ENCODE data around the gene CENPN. TPM values are rescaled to one million over a fixed set of nuclear protein-coding genes. Genes with fewer than 3 reads are reported as not detected.

The CENPN gene
- total RNA-seq, 8 experiments from 2014 or later = 3.2 to 38.2 (median 6.6) TPM

DNA sequence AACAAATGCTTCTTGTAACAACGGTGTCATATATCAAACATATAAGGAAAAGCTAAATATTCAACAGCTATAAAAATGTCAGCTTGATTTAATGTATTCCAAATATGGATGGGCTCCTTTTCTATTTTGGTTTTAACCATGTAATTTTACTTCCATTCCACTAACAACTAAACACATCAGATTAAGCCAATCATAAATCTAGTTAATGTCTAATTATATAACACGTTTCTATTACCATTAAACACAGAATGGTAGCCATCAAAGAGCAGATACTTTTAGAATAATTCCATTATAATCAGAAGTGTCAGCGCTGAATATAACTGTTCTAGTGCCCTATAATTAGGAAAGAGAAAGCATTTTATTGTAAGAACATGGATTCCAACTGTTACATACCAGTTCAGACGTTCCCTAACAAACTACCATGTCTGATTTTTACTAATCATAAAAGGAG is 10.3 kb upstream of the CENPN start:
- H3K4me3 ChIP-seq = no peak overlapping the region
- no peak for ATAC-seq (replicated peaks in 6 of 8)
- in situ Hi-C loops (cut with MboI; ENCODE audit: low pct_unique_long_range_greater_than_20kb in 2 of 9, low sequenced_read_pairs in 9 of 9, unreplicated experiment in 9 of 9) = no loop called here

DNA sequence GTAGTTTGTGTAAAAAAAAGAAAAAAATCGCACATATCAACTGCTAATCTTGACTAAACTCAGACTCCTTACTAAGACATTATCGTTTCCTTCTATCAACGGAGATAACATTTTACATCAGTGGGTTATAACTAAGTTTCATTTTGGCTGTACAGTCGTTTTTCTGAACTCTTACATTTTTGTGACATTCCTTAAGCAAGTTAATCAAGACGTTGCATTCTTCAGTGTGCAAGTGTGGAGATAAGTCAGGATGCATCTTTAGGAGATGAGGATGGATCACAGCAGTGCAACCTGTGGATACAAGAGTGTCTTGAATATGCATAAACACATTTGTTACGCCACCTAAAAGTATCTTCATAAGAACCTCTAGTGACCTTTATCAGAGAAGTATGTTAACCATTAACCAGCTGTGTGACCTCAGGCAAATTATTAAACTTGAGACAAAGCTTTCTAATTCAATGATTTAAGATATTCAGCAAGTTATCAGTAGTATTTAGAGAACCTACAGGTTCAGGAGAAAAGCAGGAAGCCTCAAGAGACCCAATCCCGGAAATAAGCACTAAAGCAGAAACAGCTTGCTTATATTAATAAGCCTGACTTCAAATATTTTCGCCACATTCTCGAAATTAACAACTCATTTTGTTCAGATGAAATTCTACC is 9.7 kb upstream of the CENPN start:
- 57 to 81% (median 73%) methylated on average over 3 to 9 of the region's 9 CpGs; no CpG with 5 or more reads in 1 of the 10 experiments for WGBS, 10 experiments
- H3K4me1 ChIP-seq (replicated peaks in 1 of 2) = peaks cover 0 to 11% of the 10 kb centered on the region in 2 donors
- in situ Hi-C loops (cut with MboI; ENCODE audit: low pct_unique_long_range_greater_than_20kb in 2 of 9, low sequenced_read_pairs in 9 of 9, unreplicated experiment in 9 of 9) = no loop called here
- no peak for ATAC-seq (replicated peaks in 6 of 8)
- H3K4me3 ChIP-seq = no peak overlapping the region
- H3K27ac ChIP-seq = no peak overlapping the region

More for the DNA sequence above, 10.3 kb upstream of the CENPN start:
- Histone ChIP-seq H3K27ac (no peak overlapping the region), H3K4me1 (replicated peaks in 1 of 2) (peaks cover 0 to 11% of the 10 kb centered on the region in 2 donors)
- WGBS, 10 experiments = 27 to 100% (median 68%) methylated on average over 1 to 4 of the region's 4 CpGs

DNA sequence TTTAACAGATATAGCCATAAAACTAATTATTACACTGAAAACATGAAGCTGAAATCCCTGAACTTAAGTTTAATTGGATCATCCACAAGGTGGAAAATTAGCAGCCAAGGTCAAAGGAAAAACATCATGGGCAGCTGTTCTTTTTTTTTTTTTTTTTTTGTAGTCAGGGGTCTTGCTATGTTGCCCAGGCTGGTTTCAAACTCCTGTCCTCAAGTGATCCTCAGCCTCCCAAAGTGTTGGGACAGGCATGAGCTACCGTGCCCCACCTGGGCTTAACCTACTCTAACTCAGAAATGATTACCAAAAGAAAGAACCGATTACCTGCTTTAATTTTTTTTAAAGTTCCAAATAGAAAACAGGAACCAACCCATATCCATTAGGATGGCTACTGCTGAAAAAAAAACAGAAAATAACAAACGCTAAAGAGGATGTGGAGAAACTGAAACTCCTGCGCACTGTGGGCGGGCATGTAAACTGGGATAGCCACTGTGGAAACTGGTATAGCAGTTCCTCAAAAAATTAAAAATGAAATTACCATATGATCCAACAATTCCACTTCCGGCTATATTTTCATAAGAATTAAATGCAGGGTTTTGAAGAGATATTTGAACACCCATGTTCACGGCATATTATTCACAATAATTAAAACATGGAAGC is 8.9 kb upstream of the CENPN start:
- H3K4me1 ChIP-seq (replicated peaks in 1 of 2) = peaks cover 0 to 9% of the 10 kb centered on the region in 2 donors
- in situ Hi-C loops (cut with MboI; ENCODE audit: low pct_unique_long_range_greater_than_20kb in 2 of 9, low sequenced_read_pairs in 9 of 9, unreplicated experiment in 9 of 9) = no loop called here
- ATAC-seq (replicated peaks in 6 of 8) = no peak
- H3K27ac ChIP-seq = no peak overlapping the region
- 89 to 100% (median 96%) methylated on average over 2 to 7 of the region's 7 CpGs for WGBS, 10 experiments
- H3K4me3 ChIP-seq = no peak overlapping the region

DNA sequence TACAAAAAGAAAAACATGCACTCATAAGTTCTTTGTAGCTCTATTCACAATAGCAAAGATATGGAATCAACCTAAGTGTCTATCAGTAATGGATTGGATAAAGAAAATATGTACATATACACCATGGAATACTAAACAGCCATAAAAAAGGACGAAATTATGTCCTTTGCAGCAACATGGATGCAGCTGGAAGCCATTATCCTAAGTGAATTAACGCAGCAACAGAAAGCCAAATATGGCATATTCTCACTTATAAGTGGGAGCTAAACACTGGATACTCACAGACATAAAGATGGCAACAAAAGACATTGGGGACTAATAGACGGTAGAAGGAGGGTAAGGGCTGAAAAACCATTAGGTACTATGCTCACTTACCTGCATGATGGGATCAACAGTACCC is 6.1 kb upstream of the CENPN start:
- Histone ChIP-seq H3K27ac (no peak overlapping the region), H3K4me1 (replicated peaks in 1 of 2) (peaks cover 7 to 10% of the 10 kb centered on the region in 2 donors), H3K4me3 (no peak overlapping the region)
- 74 to 100% (median 93%) methylated on average over 1 to 3 of the region's 3 CpGs for WGBS, 10 experiments
- in situ Hi-C loops (cut with MboI; ENCODE audit: low pct_unique_long_range_greater_than_20kb in 2 of 9, low sequenced_read_pairs in 9 of 9, unreplicated experiment in 9 of 9) = loop anchor here in 2 of 9 experiments (25.0 kb wide), 1 partner anchor 736 kb away; no protein-coding TSS in a partner anchor
- no peak for ATAC-seq (replicated peaks in 6 of 8)

DNA sequence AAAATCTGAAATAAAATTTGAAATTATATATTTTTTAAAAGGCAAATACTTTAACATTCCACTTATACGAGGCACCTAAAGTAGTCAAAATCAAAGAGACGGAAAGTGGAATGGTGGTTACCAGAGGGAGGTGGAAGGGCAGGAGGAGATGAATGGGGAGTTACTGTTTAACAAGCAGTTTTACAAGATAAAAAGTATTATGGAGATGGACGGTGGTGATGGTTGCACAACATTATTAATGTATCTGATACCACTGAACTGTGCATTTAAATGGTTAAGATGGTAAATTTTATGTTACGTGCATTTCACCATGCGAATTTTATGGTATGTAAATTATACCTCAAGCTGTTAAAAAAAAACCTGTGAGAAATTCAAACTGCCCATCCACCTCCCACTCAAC is 5.7 kb upstream of the CENPN start:
- in situ Hi-C loops (cut with MboI; ENCODE audit: low pct_unique_long_range_greater_than_20kb in 2 of 9, low sequenced_read_pairs in 9 of 9, unreplicated experiment in 9 of 9) = loop anchor here in 2 of 9 experiments (25.0 kb wide), 1 partner anchor 736 kb away; no protein-coding TSS in a partner anchor
- H3K27ac ChIP-seq = no peak overlapping the region

DNA sequence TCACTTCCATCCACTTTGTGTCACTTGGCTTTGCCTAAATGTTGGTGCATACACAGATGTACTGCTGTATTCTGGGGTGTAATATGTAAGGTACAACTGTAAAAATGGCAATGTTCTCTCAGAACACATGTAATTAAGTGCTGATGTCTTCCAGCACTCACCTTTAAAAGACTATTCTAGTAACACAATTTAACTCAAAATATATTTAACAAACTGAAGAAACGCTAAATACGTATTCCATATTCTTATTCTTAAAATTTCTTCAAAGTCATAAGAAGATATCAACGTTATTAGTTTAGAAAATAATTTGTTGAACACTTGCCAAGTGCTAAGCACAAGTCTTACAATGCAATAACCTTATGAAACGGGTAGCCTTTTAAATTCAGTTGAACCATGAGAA is 4.0 kb upstream of the CENPN start:
- in situ Hi-C loops (cut with MboI; ENCODE audit: low pct_unique_long_range_greater_than_20kb in 2 of 9, low sequenced_read_pairs in 9 of 9, unreplicated experiment in 9 of 9) = loop anchor here in 2 of 9 experiments (25.0 kb wide), 1 partner anchor 734 kb away; no protein-coding TSS in a partner anchor
- no peak overlapping the region for H3K27ac ChIP-seq
- no peak for ATAC-seq (replicated peaks in 6 of 8)
- H3K4me3 ChIP-seq = no peak overlapping the region
- peaks cover 9 to 10% of the 10 kb centered on the region in 2 donors for H3K4me1 ChIP-seq (replicated peaks in 1 of 2)
- 60 to 100% (median 95%) methylated on average over 2 to 4 of the region's 4 CpGs; no CpG with 5 or more reads in 2 of the 10 experiments for WGBS, 10 experiments

More for the DNA sequence above, 5.7 kb upstream of the CENPN start:
- Histone ChIP-seq H3K4me1 (replicated peaks in 1 of 2) (peaks cover 7 to 10% of the 10 kb centered on the region in 2 donors), H3K4me3 (no peak overlapping the region)
- ATAC-seq (replicated peaks in 6 of 8) = peak in 1 of 8 experiments; percentile 13
- WGBS, 10 experiments = 19 to 90% (median 60%) methylated on average over 3 to 5 of the region's 5 CpGs; no CpG with 5 or more reads in 1 of the 10 experiments

DNA sequence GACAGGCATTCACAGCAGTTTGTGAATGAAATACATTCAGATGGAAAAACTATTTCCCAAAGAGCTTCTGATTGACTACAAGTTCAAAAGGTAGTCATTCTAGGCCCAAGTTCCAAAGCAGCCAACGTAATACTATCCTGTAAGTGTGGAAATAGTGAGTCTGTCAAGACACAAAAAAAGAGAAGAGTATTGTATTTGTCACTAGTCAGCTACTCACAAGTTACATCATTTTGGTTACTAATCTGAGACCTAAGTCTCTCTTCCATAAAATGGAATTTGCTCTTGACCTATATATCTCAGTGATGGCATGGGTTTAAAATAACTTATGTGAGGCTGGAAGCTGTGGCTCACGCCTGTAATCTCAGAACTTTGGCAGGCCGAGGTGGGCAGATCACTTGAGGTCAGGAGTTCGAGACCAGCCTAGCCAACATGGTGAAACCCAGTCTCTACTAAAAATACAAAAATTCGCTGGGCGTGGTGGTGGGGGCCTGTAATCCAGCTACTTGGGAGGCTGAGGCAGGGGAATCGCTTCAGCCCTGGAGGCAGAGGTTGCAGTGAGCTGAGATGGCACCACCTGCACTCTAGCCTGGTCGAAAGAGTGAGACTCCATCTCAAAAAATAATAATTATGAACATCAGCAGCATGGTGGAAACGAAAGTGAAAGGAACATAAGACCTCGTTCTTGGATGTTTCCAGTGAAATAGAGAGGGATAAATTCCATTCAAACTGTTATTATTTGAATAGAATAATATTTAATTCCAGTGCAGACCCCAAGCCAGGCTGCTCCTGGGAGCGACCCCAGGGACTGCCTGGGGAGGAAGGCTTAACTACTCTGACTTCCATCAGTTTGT is 3.2 kb upstream of the CENPN start:
- in situ Hi-C loops (cut with MboI; ENCODE audit: low pct_unique_long_range_greater_than_20kb in 2 of 9, low sequenced_read_pairs in 9 of 9, unreplicated experiment in 9 of 9) = loop anchor here in 2 of 9 experiments (25.0 kb wide), 1 partner anchor 733 kb away; no protein-coding TSS in a partner anchor
- H3K4me1 ChIP-seq (replicated peaks in 1 of 2) = peaks cover 10 to 13% of the 10 kb centered on the region in 2 donors
- WGBS, 10 experiments = 55 to 100% (median 94%) methylated on average over 1 to 10 of the region's 11 CpGs; no CpG with 5 or more reads in 2 of the 10 experiments
- ATAC-seq (replicated peaks in 6 of 8) = no peak
- no peak overlapping the region for H3K27ac ChIP-seq
- H3K4me3 ChIP-seq = no peak overlapping the region

DNA sequence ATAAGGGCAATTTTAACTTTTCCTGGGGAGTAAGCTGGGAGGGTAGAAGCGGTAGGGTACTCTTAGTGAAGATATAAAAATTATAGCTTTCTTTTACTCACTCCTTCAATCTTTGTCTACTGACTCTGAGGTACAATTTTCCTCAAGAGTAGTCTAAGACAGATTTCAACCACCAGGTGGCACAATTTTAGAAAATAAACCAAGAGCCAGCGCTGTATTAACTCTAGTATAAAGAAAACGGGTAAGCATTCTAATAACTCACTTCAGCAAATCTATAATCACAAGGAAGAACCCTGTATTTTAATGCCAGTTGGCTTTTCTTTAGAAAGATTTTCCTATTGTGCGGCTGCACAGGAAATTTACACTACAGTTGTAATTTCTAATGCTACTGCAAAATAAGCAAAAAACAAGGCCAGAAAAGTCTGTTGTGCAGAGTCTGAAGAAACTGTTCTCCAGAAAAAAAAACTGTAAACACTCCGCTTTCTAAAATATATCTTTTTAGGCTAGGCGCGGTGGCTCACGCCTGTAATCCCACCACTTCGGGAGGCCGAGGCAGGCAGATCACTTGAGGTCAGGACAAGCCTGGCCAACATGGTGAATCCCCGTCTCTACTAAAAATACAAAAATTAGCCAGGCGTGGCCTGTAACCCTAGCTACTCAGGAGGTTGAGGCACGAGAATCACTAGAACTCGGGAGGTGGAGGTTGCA is 2.2 kb upstream of the CENPN start:
- ATAC-seq (replicated peaks in 6 of 8) = no peak
- 0 to 40% (median 20%) methylated on average over 2 to 11 of the region's 14 CpGs for WGBS, 10 experiments

DNA sequence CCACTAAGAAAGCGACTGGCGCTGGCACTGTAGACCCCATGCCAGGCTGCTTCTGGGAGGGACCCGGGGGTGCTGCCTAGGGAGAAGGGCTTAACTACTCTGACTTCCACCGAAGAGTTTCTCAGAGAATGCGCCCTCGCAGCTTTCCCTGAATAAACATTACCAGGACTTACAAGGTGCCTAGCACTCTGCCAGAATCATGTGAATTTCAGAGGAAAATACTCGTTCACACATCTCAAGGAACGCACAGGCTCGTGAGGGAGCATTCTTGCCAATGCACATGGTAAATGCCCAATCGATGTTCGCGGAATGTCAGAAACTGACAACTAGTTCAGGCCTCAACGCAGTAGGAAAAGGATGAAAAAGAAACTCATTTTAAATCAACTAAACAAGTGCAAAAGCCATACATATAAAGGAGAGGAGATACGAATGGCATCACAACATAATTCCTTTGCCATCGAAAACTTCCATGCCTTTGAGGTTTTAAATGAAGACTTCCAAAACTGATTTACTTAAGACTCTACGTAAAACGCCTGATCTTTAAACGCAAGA is 1.3 kb upstream of the CENPN start:
- peak overlapping the region; percentile 56 to 96 (median 83) for H3K4me3 ChIP-seq
- H3K27ac ChIP-seq = no peak overlapping the region
- 0 to 29% (median 9%) methylated on average over 2 to 15 of the region's 18 CpGs; no CpG with 5 or more reads in 1 of the 10 experiments for WGBS, 10 experiments
- in situ Hi-C loops (cut with MboI; ENCODE audit: low pct_unique_long_range_greater_than_20kb in 2 of 9, low sequenced_read_pairs in 9 of 9, unreplicated experiment in 9 of 9) = loop anchor here in 2 of 9 experiments (25.0 kb wide), 1 partner anchor 732 kb away; no protein-coding TSS in a partner anchor
- ATAC-seq (replicated peaks in 6 of 8) = no peak
- peaks cover 10 to 13% of the 10 kb centered on the region in 2 donors for H3K4me1 ChIP-seq (replicated peaks in 1 of 2)

More for the DNA sequence above, 2.2 kb upstream of the CENPN start:
- Histone ChIP-seq H3K4me1 (replicated peaks in 1 of 2) (peaks cover 10 to 13% of the 10 kb centered on the region in 2 donors), H3K4me3 (peak overlapping the region in 4 of 5 donors; percentile 1 to 56 (median 10)), H3K27ac (no peak overlapping the region)
- in situ Hi-C loops (cut with MboI; ENCODE audit: low pct_unique_long_range_greater_than_20kb in 2 of 9, low sequenced_read_pairs in 9 of 9, unreplicated experiment in 9 of 9) = loop anchor here in 2 of 9 experiments (25.0 kb wide), 1 partner anchor 733 kb away; no protein-coding TSS in a partner anchor

DNA sequence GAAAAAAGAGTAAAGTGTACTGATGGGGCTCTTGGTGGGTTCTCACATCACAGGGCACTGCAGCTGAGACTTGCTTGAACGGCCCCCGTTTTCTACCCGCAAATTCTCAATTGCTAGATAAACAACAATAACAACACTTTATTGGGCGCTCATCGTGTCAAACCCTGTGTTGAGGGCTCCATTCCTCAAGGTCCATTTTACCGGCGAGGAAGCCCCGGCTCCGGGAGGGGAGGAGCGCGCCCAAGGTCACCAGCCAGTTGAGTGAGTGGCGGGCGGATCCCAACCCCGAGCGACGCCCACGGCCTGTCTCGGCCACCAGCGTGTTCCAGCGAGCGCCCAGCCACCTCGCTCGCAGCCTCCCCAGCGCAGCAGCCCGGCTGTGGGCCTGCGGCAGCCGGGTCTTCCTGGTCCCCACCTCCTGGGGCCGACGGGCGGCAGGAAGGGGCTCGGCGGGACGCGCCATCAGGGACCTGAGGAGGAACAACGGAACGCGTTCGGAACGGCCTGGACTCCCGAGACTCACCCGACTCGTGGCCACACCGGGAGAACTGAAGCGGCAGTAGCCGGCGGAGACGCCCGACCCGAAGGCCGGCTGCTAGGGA is 702 bp upstream of the CENPN start:
- Histone ChIP-seq H3K4me1 (replicated peaks in 1 of 2) (peaks cover 10 to 13% of the 10 kb centered on the region in 2 donors), H3K4me3 (peak overlapping the region; percentile 56 to 96 (median 83)), H3K27ac (peak overlapping the region; percentile 100)
- peak; percentile 26 to 42 (median 36) for ATAC-seq (replicated peaks in 6 of 8)
- in situ Hi-C loops (cut with MboI; ENCODE audit: low pct_unique_long_range_greater_than_20kb in 2 of 9, low sequenced_read_pairs in 9 of 9, unreplicated experiment in 9 of 9) = loop anchor here in 2 of 9 experiments (25.0 kb wide), 1 partner anchor 731 kb away; no protein-coding TSS in a partner anchor
- WGBS, 10 experiments = 0 to 3% (median 0%) methylated on average over 1 to 16 of the region's 50 CpGs; no CpG with 5 or more reads in 4 of the 10 experiments

DNA sequence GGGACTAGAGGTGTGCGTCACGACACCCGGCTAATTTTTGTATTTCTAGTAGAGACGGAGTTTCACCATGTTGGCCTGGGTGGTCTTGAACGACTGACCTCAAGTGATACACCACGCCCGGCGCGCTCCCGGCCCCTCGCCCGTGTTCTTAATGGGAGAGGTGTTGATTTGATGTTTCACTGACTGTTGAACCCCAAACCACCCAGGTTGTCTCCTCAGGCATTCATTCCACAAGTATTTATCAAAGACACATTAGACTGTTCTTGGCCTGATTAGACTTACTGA is 1.4 kb downstream of the CENPN start:
- WGBS, 10 experiments = 94 to 100% (median 99%) methylated on average over 2 to 12 of the region's 12 CpGs; no CpG with 5 or more reads in 3 of the 10 experiments
- H3K4me3 ChIP-seq = peak overlapping the region in 2 of 5 donors; percentile 95 to 96
- no peak for ATAC-seq (replicated peaks in 6 of 8)

More for the DNA sequence above, 1.4 kb downstream of the CENPN start:
- Histone ChIP-seq H3K27ac (no peak overlapping the region), H3K4me1 (replicated peaks in 1 of 2) (peaks cover 10 to 13% of the 10 kb centered on the region in 2 donors)
- in situ Hi-C loops (cut with MboI; ENCODE audit: low pct_unique_long_range_greater_than_20kb in 2 of 9, low sequenced_read_pairs in 9 of 9, unreplicated experiment in 9 of 9) = loop anchor here in 2 of 9 experiments (25.0 kb wide), 1 partner anchor 729 kb away; no protein-coding TSS in a partner anchor

Data from motor neuron (in vitro differentiated cells).